ENCODE results near the gene SEMA5B.
A peak's percentile ranks its signal among the peaks of the same experiment; 100 is the strongest.

The SEMA5B gene

DNA sequence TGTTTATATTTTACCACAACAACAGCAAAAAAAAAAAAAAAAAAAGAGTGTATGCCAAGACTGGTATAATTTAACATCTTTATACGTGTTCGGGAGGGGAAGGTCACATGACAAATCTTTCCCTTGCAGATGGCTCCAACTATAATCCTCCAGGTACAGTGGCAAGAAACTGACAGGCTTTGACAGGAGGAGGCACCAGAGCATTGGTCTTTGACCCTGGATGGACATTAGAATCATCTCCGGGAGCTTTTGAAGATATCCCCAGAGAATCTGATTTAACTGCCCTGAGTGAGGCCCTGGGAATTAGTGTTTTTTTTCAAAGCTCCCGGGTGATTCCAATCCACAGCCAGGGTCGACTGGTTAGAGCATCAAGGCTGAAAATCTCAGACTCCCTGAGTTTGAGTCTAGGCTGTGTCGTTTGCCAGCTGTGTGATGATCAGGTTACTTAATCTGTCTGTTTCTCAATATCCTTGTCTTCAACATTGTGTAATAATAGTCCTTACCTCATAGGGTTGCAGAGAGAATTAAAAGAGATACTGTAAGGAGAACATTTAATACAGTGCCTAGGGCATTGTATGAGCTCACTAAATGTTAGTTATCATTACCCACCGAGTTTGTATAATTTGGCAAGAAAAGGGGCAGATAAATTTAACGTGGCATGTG lies 8.9 kb upstream of the SEMA5B start:
- Histone ChIP-seq H3K27ac (peak overlapping the region; percentile 53 to 80), H3K4me3 (no peak overlapping the region)
- no peak for DNase-seq (ENCODE audit: low spot score)
- TF ChIP-seq, protein P1, sequence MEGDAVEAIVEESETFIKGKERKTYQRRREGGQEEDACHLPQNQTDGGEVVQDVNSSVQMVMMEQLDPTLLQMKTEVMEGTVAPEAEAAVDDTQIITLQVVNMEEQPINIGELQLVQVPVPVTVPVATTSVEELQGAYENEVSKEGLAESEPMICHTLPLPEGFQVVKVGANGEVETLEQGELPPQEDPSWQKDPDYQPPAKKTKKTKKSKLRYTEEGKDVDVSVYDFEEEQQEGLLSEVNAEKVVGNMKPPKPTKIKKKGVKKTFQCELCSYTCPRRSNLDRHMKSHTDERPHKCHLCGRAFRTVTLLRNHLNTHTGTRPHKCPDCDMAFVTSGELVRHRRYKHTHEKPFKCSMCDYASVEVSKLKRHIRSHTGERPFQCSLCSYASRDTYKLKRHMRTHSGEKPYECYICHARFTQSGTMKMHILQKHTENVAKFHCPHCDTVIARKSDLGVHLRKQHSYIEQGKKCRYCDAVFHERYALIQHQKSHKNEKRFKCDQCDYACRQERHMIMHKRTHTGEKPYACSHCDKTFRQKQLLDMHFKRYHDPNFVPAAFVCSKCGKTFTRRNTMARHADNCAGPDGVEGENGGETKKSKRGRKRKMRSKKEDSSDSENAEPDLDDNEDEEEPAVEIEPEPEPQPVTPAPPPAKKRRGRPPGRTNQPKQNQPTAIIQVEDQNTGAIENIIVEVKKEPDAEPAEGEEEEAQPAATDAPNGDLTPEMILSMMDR (IDR thresholded peaks at IDR 0.05): no peak

DNA sequence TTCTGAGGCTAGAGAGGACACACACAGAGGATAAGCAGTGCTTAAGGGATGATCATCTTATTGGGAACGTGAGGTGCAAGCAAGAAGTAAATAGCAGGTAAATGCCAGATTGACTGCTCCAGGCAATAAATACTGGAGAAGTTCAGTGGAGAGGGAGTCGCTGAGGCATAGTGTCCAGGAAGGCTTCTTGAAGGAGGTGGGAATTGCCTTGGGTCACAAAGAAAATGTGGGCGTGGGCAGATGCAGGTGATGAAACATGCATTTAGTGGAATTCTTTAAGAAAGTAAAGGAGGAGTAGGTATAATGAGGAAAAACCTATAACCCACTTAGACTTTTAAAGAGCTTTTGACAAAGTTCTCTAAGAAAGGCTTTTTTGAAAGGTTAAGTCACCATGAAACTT lies 7.4 kb upstream of the SEMA5B start:
- no peak overlapping the region for H3K27ac ChIP-seq
- no peak for DNase-seq (ENCODE audit: low spot score)
- no peak overlapping the region for H3K4me3 ChIP-seq
- TF ChIP-seq, protein P1 (IDR thresholded peaks at IDR 0.05): no peak

DNA sequence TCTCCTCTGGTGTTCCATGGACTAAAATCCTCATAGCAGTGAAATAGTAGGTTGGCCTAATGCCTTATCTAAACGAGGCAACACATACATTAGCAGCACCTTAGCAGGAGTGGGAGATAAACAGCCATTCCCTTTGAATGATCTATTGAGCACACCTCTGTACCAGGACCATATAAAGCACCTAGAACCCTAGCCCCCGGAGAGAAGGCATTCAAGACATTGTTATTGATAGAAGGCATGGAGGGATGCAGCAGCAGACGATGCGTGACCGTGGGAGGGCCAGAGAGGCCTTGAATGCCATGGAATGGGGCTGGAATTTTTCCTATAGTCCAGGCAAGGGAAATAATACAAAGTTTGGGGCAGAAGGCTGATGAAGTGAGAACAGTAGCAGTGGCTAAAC lies 6.6 kb upstream of the SEMA5B start:
- TF ChIP-seq, protein P1 (IDR thresholded peaks at IDR 0.05): no peak
- Histone ChIP-seq H3K4me3 (no peak overlapping the region), H3K27ac (no peak overlapping the region)
- DNase-seq (ENCODE audit: low spot score): no peak

DNA sequence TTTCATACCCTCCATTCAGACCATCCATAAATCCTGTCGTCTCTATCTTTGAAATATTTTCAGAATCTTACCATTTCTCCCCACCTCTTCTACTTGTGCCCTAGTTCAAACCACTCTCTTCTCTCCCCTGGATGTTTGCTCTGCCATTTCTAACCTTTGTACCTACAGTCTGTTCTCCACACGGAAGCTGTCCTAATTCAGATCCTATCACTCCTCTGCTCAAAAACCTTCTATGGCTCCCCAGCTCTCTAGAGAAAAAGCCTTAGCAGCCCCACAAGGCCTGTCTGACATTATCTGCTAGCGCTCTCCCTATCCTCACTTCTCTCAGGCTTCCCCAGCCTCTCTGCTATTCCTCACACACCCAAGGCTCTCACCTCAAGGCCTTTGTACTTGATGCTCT lies 4.5 kb upstream of the SEMA5B start:
- no peak for DNase-seq (ENCODE audit: low spot score)
- no peak overlapping the region for H3K4me3 ChIP-seq
- TF ChIP-seq, protein P1 (IDR thresholded peaks at IDR 0.05): no peak
- no peak overlapping the region for H3K27ac ChIP-seq

DNA sequence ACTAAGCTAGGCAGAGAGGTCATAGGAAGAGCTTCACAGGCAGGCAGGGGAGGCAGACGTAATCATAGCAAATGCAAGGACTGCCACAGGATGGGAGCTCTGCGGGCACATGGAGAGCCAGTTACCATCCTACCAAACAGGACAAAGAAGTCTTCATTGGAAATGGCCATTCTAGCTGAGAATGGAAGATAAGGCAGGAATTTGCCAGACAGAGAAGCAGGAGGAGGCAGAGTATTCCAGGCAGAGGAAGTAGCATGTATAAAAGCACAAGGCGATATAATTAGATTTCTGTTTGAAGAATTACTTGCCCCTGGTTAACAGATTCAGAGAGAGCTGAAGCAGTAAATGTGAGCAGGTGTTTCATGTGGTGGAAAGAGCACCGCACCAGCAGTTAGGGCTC lies 3.5 kb upstream of the SEMA5B start:
- H3K4me3 ChIP-seq: no peak overlapping the region
- TF ChIP-seq, protein P1 (IDR thresholded peaks at IDR 0.05): no peak
- no peak for DNase-seq (ENCODE audit: low spot score)
- H3K27ac ChIP-seq: no peak overlapping the region

DNA sequence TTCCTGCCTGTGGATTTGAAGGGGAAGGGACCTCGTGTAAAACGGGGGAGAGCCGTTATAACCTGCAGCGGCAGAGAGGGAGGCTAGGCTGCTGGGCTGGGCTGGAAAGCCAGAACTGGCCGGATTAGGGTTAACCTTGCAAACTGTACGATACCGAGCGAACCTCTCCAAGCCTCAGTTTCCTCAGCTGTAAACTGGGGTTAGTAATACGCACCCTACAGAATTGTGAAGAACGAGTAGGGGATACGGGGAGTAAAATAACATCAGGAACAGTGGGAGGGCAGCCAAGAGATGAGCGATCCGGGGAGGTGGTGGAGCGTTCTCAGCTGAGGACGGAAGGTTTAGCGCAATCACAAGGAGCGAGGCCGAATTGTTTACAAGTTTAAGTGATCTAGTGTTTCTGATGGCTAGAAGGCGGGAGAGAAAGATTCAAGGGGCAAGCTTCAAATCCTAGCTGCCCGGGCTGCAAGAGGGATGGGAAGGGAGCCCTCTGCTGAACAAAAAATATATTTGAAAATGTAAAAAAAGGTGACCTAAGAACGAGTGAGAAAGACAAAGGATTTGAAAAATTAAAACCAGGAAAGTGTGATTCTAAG lies 768 bp upstream of the SEMA5B start:
- no peak for DNase-seq (ENCODE audit: low spot score)

More for the DNA sequence above, 768 bp upstream of the SEMA5B start:
- Histone ChIP-seq H3K27ac (peak overlapping the region; percentile 42 to 57), H3K4me3 (peak overlapping the region; percentile 85)
- TF ChIP-seq, protein P1 (IDR thresholded peaks at IDR 0.05): no peak

Measured in coronary artery (tissue), 2 donors.